ENCODE results near the gene CCDC7.
"Not testable (repeated sequence)": the region's sequence is repeated elsewhere in the genome, so short reads cannot be mapped to it uniquely, and the experiment has no call there.

Gene CCDC7

DNA sequence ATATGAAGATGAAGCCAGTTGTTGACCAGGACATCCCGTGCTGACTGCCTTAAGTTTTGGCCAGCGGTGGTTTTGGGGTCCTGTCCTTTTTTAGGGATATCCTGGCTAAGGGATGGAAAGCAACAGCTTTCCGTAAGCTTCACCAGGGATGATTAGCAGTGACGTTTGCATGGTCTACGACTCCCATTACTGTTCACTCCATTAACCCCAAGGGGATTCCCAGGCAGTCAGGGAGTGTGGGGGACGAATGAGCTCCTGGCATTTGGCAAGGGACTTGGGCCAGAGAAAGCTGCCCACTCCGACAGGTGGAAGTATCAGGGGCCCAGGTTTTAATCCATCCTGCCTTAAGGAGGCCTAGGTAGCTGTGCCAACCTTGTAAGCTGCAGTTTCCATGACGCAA lies 445.3 kb downstream of the CCDC7 start:
- no peak overlapping the region for H3K27ac ChIP-seq
- TF ChIP-seq, protein P1, sequence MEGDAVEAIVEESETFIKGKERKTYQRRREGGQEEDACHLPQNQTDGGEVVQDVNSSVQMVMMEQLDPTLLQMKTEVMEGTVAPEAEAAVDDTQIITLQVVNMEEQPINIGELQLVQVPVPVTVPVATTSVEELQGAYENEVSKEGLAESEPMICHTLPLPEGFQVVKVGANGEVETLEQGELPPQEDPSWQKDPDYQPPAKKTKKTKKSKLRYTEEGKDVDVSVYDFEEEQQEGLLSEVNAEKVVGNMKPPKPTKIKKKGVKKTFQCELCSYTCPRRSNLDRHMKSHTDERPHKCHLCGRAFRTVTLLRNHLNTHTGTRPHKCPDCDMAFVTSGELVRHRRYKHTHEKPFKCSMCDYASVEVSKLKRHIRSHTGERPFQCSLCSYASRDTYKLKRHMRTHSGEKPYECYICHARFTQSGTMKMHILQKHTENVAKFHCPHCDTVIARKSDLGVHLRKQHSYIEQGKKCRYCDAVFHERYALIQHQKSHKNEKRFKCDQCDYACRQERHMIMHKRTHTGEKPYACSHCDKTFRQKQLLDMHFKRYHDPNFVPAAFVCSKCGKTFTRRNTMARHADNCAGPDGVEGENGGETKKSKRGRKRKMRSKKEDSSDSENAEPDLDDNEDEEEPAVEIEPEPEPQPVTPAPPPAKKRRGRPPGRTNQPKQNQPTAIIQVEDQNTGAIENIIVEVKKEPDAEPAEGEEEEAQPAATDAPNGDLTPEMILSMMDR (conservative IDR thresholded peaks at IDR 0.05): no peak
- no peak for TF ChIP-seq ZFX (IDR thresholded peaks at IDR 0.05)

DNA sequence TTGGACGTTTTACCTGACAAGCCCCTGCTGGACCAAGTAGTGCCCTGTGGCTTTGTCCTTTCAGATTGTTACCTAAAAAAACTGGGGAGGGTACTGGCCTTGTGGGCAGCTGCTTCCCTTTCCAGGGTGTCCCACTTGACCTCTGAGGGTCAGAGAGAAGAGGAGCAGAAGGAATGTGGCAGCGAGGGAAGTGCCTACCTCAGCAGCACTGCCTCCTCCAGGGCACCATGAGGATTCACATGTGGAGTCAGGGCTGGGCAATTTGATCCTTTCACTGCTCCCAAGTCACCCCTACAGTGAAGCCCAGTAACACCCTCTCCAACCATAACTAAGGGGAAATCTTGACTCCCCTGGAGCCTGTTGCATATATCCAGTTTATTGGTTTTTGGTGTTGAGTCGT lies 447.5 kb downstream of the CCDC7 start:
- no peak overlapping the region for H3K27ac ChIP-seq
- TF ChIP-seq, protein P1 (conservative IDR thresholded peaks at IDR 0.05): no peak
- no peak for TF ChIP-seq ZFX (IDR thresholded peaks at IDR 0.05)

DNA sequence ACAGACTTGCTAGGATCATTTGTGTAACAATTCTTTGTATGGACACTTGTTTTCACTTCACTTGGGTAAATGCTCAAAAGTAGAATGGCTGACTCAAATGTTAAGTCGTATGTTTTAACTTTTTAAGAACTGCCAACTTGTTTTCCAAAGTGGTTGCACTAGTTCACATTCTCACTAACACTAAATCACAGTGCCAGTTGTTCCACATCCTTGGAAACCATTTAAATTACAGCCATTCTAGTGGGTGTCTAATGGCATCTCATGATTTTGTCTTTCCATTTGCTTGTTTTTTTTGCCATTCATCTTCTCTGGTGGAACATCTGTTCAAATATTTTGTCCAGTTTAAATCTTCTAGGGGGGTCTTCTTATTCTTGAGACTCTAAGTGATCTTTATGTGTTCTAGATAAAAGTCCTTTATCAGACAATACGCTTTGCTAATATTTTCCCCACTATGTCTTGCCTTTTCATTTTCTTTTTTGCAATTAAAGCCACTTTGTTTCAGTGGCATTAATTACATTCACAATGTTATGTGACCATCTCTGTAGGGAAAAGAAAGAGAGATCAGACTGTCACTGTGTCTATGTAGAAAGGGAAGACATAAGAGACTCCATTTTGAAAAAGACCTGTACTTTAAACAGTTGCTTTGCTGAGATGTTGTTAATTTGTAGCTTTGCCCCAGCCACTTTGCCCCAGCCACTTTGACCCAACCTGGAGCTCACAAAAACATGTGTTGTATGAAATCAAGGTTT lies 448.1 kb downstream of the CCDC7 start:
- TF ChIP-seq, protein P1 (conservative IDR thresholded peaks at IDR 0.05): no peak
- TF ChIP-seq ZFX (IDR thresholded peaks at IDR 0.05): no peak
- no peak overlapping the region for H3K27ac ChIP-seq

DNA sequence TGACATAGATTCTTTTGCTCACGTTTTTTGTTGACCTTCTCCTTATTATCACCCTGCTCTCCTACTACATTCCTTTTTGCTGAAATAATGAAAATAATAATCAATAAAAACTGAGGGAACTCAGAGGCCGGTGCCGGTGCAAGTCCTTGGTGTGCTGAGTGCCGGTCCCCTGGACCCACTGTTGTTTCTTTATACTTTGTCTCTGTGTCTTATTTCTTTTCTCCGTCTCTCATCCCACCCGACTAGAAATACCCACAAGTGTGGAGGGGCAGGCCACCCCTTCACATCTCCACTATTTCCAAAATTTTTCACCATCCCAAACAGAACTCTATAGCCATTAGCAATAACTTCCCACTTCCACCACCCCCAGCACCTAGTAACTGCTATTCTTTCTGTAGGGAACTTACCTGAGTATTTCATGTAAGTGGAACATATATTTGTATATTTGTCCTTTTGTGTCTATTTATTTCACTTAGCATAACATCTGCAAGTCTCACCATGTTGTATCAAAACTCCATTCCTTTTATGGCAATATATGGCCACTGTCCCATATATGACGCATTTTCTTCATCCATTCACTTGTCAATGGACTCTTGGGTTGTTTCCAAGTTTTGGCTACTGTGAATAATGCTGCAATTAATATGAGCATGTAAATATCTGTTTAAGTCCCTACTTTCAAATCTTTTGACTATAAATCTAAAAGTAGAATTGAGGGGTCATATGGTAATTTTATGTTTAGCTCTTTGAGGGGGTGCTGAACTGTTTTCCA lies 449.4 kb downstream of the CCDC7 start:
- not testable (repeated sequence) for H3K27ac ChIP-seq

DNA sequence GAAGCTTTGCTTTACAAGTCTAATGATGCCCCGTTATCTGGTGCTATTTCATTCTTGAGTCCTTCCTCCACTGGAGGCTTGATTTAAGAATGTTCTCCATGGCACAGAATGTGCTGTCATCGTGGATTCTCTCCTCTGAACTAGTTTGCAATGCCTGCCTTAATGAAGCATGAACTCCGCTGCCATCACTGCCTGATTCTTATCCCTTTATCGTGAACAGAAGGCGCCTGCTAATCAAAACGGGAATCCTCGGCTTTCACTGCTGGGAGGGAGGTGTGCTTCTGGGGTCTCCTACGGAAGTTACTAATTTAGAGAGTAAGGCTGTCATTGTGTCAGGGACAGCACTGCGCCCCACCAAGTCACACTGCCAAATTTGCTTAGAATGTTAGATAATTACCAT lies 455.9 kb downstream of the CCDC7 start:
- no peak overlapping the region for H3K27ac ChIP-seq
- TF ChIP-seq ZFX (IDR thresholded peaks at IDR 0.05): no peak
- TF ChIP-seq, protein P1 (conservative IDR thresholded peaks at IDR 0.05): no peak

DNA sequence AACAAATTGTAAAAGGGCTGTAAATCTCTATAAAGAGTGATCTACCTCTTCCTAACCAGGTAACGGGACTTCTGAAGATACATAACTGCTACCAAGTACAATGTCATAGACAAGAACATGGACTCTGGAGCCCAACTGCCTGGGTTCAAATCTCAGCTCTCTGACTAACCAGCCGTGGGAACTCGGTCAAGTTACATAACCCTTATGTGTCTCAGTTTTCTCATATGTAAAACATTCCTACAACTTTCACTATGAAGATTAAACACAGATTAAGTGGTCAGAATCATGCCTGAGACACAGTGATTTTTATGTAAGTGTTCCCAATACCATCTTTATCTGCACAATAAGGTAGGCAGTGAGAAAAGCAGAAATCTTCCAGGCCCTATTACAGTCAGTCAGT lies 459.5 kb downstream of the CCDC7 start:
- no peak overlapping the region for H3K27ac ChIP-seq
- no peak for TF ChIP-seq ZFX (IDR thresholded peaks at IDR 0.05)
- TF ChIP-seq, protein P1 (conservative IDR thresholded peaks at IDR 0.05): no peak

DNA sequence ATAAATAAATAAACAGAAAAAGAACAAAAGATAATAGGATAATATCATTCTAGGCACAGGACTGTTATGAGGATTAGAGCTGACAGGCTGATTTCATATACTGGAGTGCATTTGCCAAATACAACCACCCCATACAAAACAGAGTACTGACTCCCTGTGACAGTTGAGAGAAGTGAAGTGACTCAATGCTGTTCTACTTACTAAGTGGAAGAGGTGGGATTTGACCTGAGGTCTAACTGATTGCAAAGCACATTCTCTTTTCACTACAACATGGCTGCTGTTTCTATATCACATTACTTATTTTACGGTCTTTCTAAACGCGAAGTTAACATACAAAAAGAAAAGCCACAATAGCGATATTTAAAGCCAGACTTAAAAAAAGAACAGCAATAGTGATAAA lies 460.7 kb downstream of the CCDC7 start:
- no peak for TF ChIP-seq ZFX (IDR thresholded peaks at IDR 0.05)
- TF ChIP-seq, protein P1 (conservative IDR thresholded peaks at IDR 0.05): no peak
- no peak overlapping the region for H3K27ac ChIP-seq

All from C4-2B (cell line).